Bone marrow (tissue), 2 donors: ENCODE measurements around the gene TMEM233.

ENCODE experiments used
- DNase-seq, 2 donors: peaks; one replicate each; lab custom pipeline; 2025; lab: John Stamatoyannopoulos, UW

The TMEM233 gene

GRCh38 chr12:119681728-119682638 is 88.4 kb downstream of the TMEM233 start:
- DNase-seq, result no peak

GRCh38 chr12:119682639-119683252 is 89.2 kb downstream of the TMEM233 start:
- peak in 1 of 2 donors; percentile 44 for DNase-seq

- no peak for DNase-seq
These were observed 89.8 kb downstream of the TMEM233 start for GRCh38 chr12:119683413-119683812.

- DNase-seq, result no peak
These were observed 90.2 kb downstream of the TMEM233 start for GRCh38 chr12:119683816-119684215.

GRCh38 chr12:119684711-119685369 is 91.3 kb downstream of the TMEM233 start:
- DNase-seq, result no peak

- DNase-seq, result no peak
These were observed 91.8 kb downstream of the TMEM233 start for GRCh38 chr12:119685375-119685774.

GRCh38 chr12:119686355-119686754 is 92.8 kb downstream of the TMEM233 start:
- no peak for DNase-seq

- no peak for DNase-seq
These were observed 93.2 kb downstream of the TMEM233 start for GRCh38 chr12:119686776-119687175.

GRCh38 chr12:119687406-119687805 is 93.8 kb downstream of the TMEM233 start:
- DNase-seq, result no peak

- DNase-seq, result no peak
These were observed 94.3 kb downstream of the TMEM233 start for GRCh38 chr12:119687879-119688278.

GRCh38 chr12:119689935-119690500 is 96.4 kb downstream of the TMEM233 start:
- no peak for DNase-seq

GRCh38 chr12:119691202-119691810 is 97.7 kb downstream of the TMEM233 start:
- DNase-seq, result no peak

GRCh38 chr12:119692410-119692809 is 98.8 kb downstream of the TMEM233 start:
- DNase-seq, result no peak
